ENCODE data around the gene MED26.
A peak's percentile ranks its signal among the peaks of the same experiment; 100 is the strongest.
"Not testable (repeated sequence)": the region's sequence is repeated elsewhere in the genome, so short reads cannot be mapped to it uniquely, and the experiment has no call there.

The MED26 gene

GRCh38 chr19:16571822-16572331 is 56.1 kb downstream of the MED26 start:
- peak; percentile 69 for DNase-seq

GRCh38 chr19:16571283-16571682 is 56.7 kb downstream of the MED26 start:
- DNase-seq: peak; percentile 74

GRCh38 chr19:16569609-16570320 is 58.2 kb downstream of the MED26 start:
- DNase-seq: no peak

GRCh38 chr19:16566702-16567101 is 61.3 kb downstream of the MED26 start:
- DNase-seq: no peak

GRCh38 chr19:16566161-16566560 is 61.8 kb downstream of the MED26 start:
- DNase-seq: no peak

GRCh38 chr19:16564842-16565241 is 63.2 kb downstream of the MED26 start:
- no peak for DNase-seq

GRCh38 chr19:16562608-16563025 is 65.4 kb downstream of the MED26 start:
- DNase-seq: no peak

GRCh38 chr19:16561382-16561781 is 66.6 kb downstream of the MED26 start:
- DNase-seq: no peak

- no peak for DNase-seq
Observed at GRCh38 chr19:16559780-16560276, 68.2 kb downstream of the MED26 start.

GRCh38 chr19:16554776-16555175 is 73.2 kb downstream of the MED26 start:
- DNase-seq: no peak

- not testable (repeated sequence) for DNase-seq
Observed at GRCh38 chr19:16551902-16552301, 76.1 kb downstream of the MED26 start.

GRCh38 chr19:16548956-16549355 is 79.0 kb downstream of the MED26 start:
- DNase-seq: no peak

GRCh38 chr19:16544473-16545231 is 83.4 kb downstream of the MED26 start:
- DNase-seq: no peak

- not testable (repeated sequence) for DNase-seq
Observed at GRCh38 chr19:16543734-16544133, 84.3 kb downstream of the MED26 start.

- DNase-seq: peak; percentile 27
Observed at GRCh38 chr19:16542910-16543472, 85.0 kb downstream of the MED26 start.

- DNase-seq: peak; percentile 98
Observed at GRCh38 chr19:16542045-16542909, 85.7 kb downstream of the MED26 start, which contains the start of gene CHERP. CHERP (minus strand) TSS chr19:16542437; CDS start chr19:16542378, 59 bp downstream.

- peak; percentile 45 for DNase-seq
Observed at GRCh38 chr19:16541526-16542044, 86.4 kb downstream of the MED26 start.

- DNase-seq: no peak
Observed at GRCh38 chr19:16540948-16541347, 87.1 kb downstream of the MED26 start.

- no peak for DNase-seq
Observed at GRCh38 chr19:16537111-16537510, 90.9 kb downstream of the MED26 start.

GRCh38 chr19:16536130-16536529 is 91.9 kb downstream of the MED26 start:
- DNase-seq: no peak

- DNase-seq: no peak
Observed at GRCh38 chr19:16535381-16535780, 92.6 kb downstream of the MED26 start.

Measured in NCI-H69 (cell line).